GM08714 (cell line): ENCODE measurements around the gene OR1L4.

Source experiments
- H3K4me3 ChIP-seq: fragments of 200-500 bp; sonication (Bioruptor generic); 2 replicates; pipeline ENCODE4 v1.5.1; 2014; ENCODE audit warnings: mild to moderate bottlenecking, low read length, inconsistent platforms
- ZNF274 ChIP-seq: IDR thresholded peaks from 2 replicates; pipeline ENCODE4 v1.6.1; 2012; ENCODE audit warnings: mild to moderate bottlenecking, low read depth, low read length

OR1L4 gene, protein sequence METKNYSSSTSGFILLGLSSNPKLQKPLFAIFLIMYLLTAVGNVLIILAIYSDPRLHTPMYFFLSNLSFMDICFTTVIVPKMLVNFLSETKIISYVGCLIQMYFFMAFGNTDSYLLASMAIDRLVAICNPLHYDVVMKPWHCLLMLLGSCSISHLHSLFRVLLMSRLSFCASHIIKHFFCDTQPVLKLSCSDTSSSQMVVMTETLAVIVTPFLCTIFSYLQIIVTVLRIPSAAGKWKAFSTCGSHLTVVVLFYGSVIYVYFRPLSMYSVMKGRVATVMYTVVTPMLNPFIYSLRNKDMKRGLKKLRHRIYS

DNA sequence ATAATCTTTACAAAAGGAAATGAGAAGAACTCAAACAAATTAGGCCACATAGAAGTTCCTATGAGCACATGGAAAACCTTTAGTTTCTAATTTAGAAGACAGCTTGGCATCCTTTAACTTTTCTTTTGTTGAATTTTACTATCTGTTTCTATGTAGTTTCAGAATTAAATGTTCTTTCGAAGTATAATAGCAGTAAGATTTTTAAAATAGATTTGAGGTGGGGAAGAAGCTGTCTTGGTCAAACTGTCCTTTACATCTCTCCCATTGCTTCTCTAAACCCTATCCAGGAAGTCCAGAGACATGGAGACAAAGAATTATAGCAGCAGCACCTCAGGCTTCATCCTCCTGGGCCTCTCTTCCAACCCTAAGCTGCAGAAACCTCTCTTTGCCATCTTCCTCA, at the start of gene OR1L4:
TSS of gene OR1L4 (plus strand) at position 301 of the 400 bp plus-strand sequence. CDS start at position 301, 0 bp downstream.
- no peak for TF ChIP-seq ZNF274

DNA sequence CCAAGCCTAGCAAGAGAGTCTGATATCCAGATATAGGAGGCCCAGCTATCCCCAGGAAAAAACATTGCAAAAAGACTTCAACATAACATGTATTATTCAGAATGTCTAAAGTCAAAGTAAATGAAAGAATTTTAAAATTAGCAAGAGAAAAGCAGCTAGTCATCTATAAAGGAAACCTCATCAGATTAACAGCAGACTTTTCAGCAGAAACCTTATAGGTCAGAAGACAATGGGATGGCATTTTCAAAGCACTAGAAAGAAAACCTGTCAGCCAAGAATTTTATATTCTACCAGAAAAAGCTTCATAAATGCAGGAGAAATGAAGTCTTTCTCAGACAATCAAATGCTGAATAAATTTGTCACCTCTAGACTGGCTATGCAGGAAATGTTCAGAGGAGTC, 38.9 kb upstream of the OR1L4 start:
- no peak overlapping the region for H3K4me3 ChIP-seq
- TF ChIP-seq ZNF274, result no peak

More for the DNA sequence above, at the start of gene OR1L4:
- no peak within 1 kb of the TSS for H3K4me3 ChIP-seq

DNA sequence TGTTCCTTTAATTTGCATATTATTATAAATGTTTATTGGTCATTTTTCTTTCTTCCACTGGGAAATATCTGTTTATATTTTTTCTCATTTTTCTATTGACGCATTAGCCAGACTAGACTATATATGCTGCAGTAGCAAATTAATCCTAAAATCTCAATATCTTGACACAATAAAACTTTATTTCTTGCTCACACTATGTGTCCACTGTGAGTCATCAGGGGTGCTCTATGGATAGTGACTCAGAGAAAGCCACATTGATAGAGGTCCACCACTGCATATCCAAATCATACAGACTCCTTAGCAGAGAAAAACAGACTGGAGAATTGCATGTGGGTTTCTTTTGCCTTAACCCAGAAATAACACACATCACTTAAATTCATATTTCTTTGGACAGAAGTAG, 28.1 kb upstream of the OR1L4 start:
- no peak for TF ChIP-seq ZNF274
- H3K4me3 ChIP-seq, result no peak overlapping the region

DNA sequence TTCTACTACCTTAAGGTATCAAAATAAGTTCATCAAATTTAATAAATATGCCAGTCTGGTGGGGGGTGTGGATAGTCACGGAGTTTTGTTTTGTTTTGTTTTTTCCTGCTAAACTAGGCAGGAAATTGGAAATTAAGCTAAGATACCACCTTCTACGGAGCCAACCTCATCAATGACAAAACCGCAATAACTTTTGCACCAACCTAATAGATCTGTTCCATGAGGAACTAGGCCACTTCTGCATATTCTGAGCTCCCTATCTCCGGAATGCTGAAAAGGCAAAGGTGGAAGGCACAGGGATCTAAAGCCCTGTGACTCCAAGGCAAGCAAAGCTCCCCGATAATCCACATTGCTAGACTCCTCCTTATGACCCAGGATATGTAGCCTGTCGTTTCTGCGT, 5.8 kb upstream of the OR1L4 start:
- no peak overlapping the region for H3K4me3 ChIP-seq
- TF ChIP-seq ZNF274, result no peak

DNA sequence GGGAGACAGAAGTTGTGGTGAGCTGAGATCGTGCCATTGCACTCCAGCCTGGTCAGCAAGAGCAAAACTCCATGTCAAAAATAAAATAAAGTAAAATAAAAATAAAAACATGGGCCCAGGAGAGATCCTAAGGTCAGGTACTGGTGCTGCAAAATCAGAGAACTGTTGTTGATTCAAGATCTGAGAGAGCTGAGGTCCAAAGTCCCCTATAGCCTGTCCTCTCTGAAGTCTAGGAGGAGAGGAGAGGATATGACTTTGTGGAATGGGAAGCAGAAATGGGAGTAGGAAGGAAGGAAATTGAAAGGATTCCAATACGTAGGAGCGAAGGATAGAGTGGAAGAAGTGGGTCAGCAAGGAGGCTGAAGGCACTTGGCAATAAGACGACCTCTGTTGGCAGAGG, 4.6 kb upstream of the OR1L4 start:
- H3K4me3 ChIP-seq, result no peak overlapping the region
- no peak for TF ChIP-seq ZNF274

DNA sequence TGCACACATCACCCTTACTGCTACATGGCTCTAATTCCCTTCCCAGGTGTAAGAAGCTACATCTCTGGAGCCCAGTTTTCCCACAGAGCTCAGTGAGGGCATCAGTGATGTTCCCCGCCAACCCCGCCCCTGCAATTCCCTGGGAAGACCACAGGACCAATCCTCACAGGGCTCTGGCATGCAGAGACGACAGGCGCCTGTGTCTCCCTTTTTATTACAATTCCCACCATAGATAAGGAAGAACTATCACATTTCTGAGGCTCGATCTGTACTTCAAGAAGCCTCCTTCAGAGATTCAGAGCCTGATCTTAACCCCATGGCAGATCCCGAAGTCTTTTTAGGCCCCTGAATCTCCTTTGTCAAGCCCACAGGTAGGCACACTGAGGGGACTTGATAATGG, 18.2 kb downstream of the OR1L4 start, which contains the start of gene OR1L6:
TSS of gene OR1L6 (plus strand) at position 301 of the 400 bp plus-strand sequence. CDS start 7,545 bp downstream, outside the sequence.
- no peak within 1 kb of the TSS for H3K4me3 ChIP-seq
- no peak for TF ChIP-seq ZNF274

DNA sequence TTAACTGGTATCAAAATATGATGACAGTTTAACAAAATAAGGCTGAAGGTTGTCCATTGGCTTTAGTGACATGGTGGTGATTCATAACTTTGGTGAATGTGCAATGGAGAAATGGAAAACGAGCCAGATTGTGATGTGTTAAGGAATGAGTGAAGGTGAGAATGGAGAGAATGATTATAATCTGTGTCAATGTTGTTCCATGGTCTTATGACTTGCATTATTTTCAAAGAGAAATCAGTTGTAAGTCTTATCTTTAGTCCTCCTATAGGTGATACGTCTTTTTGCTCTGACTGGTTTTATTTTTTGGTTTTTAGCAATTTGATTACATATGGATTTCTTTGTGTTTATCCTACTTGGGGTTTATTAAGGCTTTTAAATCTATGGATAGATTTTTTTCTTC, 31.0 kb downstream of the OR1L4 start:
- no peak for TF ChIP-seq ZNF274
- no peak overlapping the region for H3K4me3 ChIP-seq

DNA sequence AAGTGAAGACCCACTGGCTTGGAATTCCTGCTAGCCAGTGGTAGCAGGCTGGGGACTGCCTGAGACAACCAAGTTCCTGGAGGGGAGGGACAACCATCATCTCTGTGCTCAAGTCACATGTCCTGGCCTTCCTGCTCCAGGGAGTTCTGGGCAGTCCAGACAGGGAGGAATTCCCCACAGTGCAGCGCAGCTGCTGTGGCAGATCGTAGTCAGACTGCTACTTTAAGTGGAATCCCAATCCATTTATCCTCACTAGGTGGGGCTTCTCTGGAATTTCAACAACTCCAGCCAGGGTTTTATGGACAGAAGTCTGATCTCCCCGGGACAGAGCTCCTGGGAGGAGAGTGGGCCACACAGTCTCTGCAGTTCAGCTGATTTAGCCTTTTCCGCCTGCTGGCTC, 44.0 kb downstream of the OR1L4 start:
- TF ChIP-seq ZNF274, result no peak
- H3K4me3 ChIP-seq, result no peak overlapping the region
